Measurements from ENCODE around the gene GMPPB. TPM values are rescaled to one million over a fixed set of nuclear protein-coding genes. Genes with fewer than 3 reads are reported as not detected.

Gene GMPPB
- total and polyA plus RNA-seq, 12 donors = 8.7 to 48.8 (median 12.9) TPM

- intact Hi-C loops (cut with DNase I) = no loop called here
These were observed 8.8 kb upstream of the GMPPB start for GRCh38 chr3:49732597-49732996.

GRCh38 chr3:49729966-49730609, 6.3 kb upstream of the GMPPB start:
- DNase-seq = no peak
- Histone ChIP-seq H3K27me3 (no peaks in the 10 kb centered on the region), H3K9me3 (no peaks in the 10 kb centered on the region), H3K36me3 (peaks cover 0 to 100% (median 39%) of the 10 kb centered on the region in 9 donors), H3K4me1 (peaks cover 0 to 3% (median 0%) of the 10 kb centered on the region in 9 donors), H3K4me3 (no peak overlapping the region), H3K27ac (no peak overlapping the region)
- no peak for TF ChIP-seq CTCF (IDR thresholded peaks at IDR 0.05)
- intact Hi-C loops (cut with DNase I) = loop anchor here in 1 of 10 donors (10.0 kb wide), 1 partner anchor 175 kb away; the partner anchor contains the start of gene MST1R
- WGBS, 2 donors = 97 to 98% methylated on average over 4 of the region's 4 CpGs
- ATAC-seq = no peak

More at GRCh38 chr3:49732597-49732996, 8.8 kb upstream of the GMPPB start:
- TF ChIP-seq CTCF (IDR thresholded peaks at IDR 0.05) = no peak
- ATAC-seq (no peak), DNase-seq (no peak)
- no peaks in the 10 kb centered on the region for H3K9me3 ChIP-seq
- H3K4me3 ChIP-seq = no peak overlapping the region
- 92 to 94% methylated on average over 11 of the region's 11 CpGs for WGBS, 2 donors
- no peaks in the 10 kb centered on the region for H3K27me3 ChIP-seq
- no peaks in the 10 kb centered on the region for H3K4me1 ChIP-seq
- no peak overlapping the region for H3K27ac ChIP-seq
- peaks cover 0 to 100% (median 40%) of the 10 kb centered on the region in 9 donors for H3K36me3 ChIP-seq

GRCh38 chr3:49727924-49728361, 4.2 kb upstream of the GMPPB start:
- no peak for TF ChIP-seq CTCF (IDR thresholded peaks at IDR 0.05)
- Histone ChIP-seq H3K4me3 (no peak overlapping the region), H3K9me3 (no peaks in the 10 kb centered on the region), H3K36me3 (peaks cover 0 to 82% (median 38%) of the 10 kb centered on the region in 9 donors), H3K4me1 (peaks cover 7 to 16% (median 14%) of the 10 kb centered on the region in 9 donors), H3K27me3 (no peaks in the 10 kb centered on the region), H3K27ac (no peak overlapping the region)
- ATAC-seq = no peak
- intact Hi-C loops (cut with DNase I) = loop anchor here in 1 of 10 donors (10.0 kb wide), 1 partner anchor 177 kb away; the partner anchor contains the start of gene MST1R
- DNase-seq = no peak
- 91% methylated on average over 15 of the region's 15 CpGs for WGBS, 2 donors

GRCh38 chr3:49727154-49727923, 3.6 kb upstream of the GMPPB start:
- ATAC-seq (no peak), DNase-seq (no peak)
- no peak for TF ChIP-seq CTCF (IDR thresholded peaks at IDR 0.05)
- H3K36me3 ChIP-seq = peaks cover 0 to 80% (median 33%) of the 10 kb centered on the region in 9 donors
- intact Hi-C loops (cut with DNase I) = loop anchor here in 1 of 10 donors (10.0 kb wide), 1 partner anchor 177 kb away; the partner anchor contains the start of gene MST1R
- 88 to 89% methylated on average over 19 of the region's 19 CpGs for WGBS, 2 donors
- H3K4me1 ChIP-seq = peaks cover 10 to 22% (median 20%) of the 10 kb centered on the region in 9 donors
- no peaks in the 10 kb centered on the region for H3K27me3 ChIP-seq
- H3K9me3 ChIP-seq = no peaks in the 10 kb centered on the region
- H3K4me3 ChIP-seq = no peak overlapping the region
- H3K27ac ChIP-seq = no peak overlapping the region
